Uterus (tissue), 2 donors: ENCODE results near the gene CLEC3A.

Source experiments
- CTCF ChIP-seq, 4 experiments: fragments of 200-600 bp in 2 of 4; fragments of 450-650 bp in 2 of 4; sonication (generic) in 2 of 4; IDR thresholded peaks; one replicate each; pipeline ENCODE4 v1.5.1; 2016 to 2019; ENCODE audit warnings: antibody characterized with exemption in 4 of 4, mild to moderate bottlenecking in 2 of 4, moderate library complexity in 1 of 4
- POLR2A ChIP-seq, 2 donors: fragments of 450-650 bp; IDR thresholded peaks; one replicate each; pipeline ENCODE4 v1.6.1; 2016; ENCODE audit warnings: antibody characterized with exemption in 2 of 2, mild to moderate bottlenecking in 1 of 2, moderate library complexity in 1 of 2

- no peak for TF ChIP-seq CTCF (IDR thresholded peaks at IDR 0.05)
- TF ChIP-seq POLR2A (IDR thresholded peaks at IDR 0.05): no peak
These were observed 36.2 kb upstream of the CLEC3A start for GRCh38 chr16:77986011-77986740.
